Hematopoietic multipotent progenitor cell treated with erythropoietin and hydrocortisone succinate and interleukin-3 and kit ligand, for 4 days (in vitro differentiated cells): ENCODE results near the gene ZSCAN21.
"Not testable (repeated sequence)": the region's sequence is repeated elsewhere in the genome, so short reads cannot be mapped to it uniquely, and the experiment has no call there.

Experiments
- DNase-seq: peaks from one replicate; pipeline ENCODE4 v3.0.0-alpha.2; 2015

Gene ZSCAN21

GRCh38 chr7:100049441-100050291 is at the start of gene ZSCAN21:
Gene ZSCAN21 (plus strand): TSS chr7:100049774. CDS start chr7:100057007, 7,233 bp downstream.
- DNase-seq, result peak; percentile 90

- no peak for DNase-seq
Observed at GRCh38 chr7:100000239-100000638, 49.3 kb upstream of the ZSCAN21 start.

GRCh38 chr7:100003711-100004661 is 45.6 kb upstream of the ZSCAN21 start:
- peak; percentile 38 for DNase-seq

GRCh38 chr7:100007887-100008286 is 41.7 kb upstream of the ZSCAN21 start:
- DNase-seq, result no peak

GRCh38 chr7:100008525-100008924 is 41.0 kb upstream of the ZSCAN21 start:
- no peak for DNase-seq

GRCh38 chr7:100009952-100010351 is 39.6 kb upstream of the ZSCAN21 start:
- not testable (repeated sequence) for DNase-seq

- no peak for DNase-seq
Observed at GRCh38 chr7:100010901-100011300, 38.7 kb upstream of the ZSCAN21 start.

GRCh38 chr7:100011516-100011915 is 38.1 kb upstream of the ZSCAN21 start:
- no peak for DNase-seq

GRCh38 chr7:100012385-100013327 is 36.9 kb upstream of the ZSCAN21 start:
- peak; percentile 63 for DNase-seq

- DNase-seq, result no peak
Observed at GRCh38 chr7:100013328-100013676, 36.3 kb upstream of the ZSCAN21 start.

- DNase-seq, result peak; percentile 97
Observed at GRCh38 chr7:100015232-100016214, 34.1 kb upstream of the ZSCAN21 start, which contains the start of gene ZKSCAN1. Gene ZKSCAN1 (plus strand): TSS chr7:100015596. CDS start chr7:100023507, 7,911 bp downstream.

- DNase-seq, result no peak
Observed at GRCh38 chr7:100016215-100016901, 33.2 kb upstream of the ZSCAN21 start.

- no peak for DNase-seq
Observed at GRCh38 chr7:100017300-100017699, 32.3 kb upstream of the ZSCAN21 start.

- no peak for DNase-seq
Observed at GRCh38 chr7:100017875-100018274, 31.7 kb upstream of the ZSCAN21 start.

GRCh38 chr7:100019908-100020307 is 29.7 kb upstream of the ZSCAN21 start:
- no peak for DNase-seq

GRCh38 chr7:100021297-100021696 is 28.3 kb upstream of the ZSCAN21 start:
- DNase-seq, result peak; percentile 26

GRCh38 chr7:100022621-100023020 is 27.0 kb upstream of the ZSCAN21 start:
- DNase-seq, result no peak

GRCh38 chr7:100023526-100023925 is 26.0 kb upstream of the ZSCAN21 start:
- DNase-seq, result no peak

- no peak for DNase-seq
Observed at GRCh38 chr7:100024020-100024619, 25.5 kb upstream of the ZSCAN21 start.

GRCh38 chr7:100027197-100027596 is 22.4 kb upstream of the ZSCAN21 start:
- DNase-seq, result no peak
